GM12892 (cell line): ENCODE data around the gene VPREB3.

Source experiments
- POLR2A ChIP-seq: IDR thresholded peaks from 2 replicates; pipeline ENCODE4 v1.6.1; 2011; ENCODE audit warnings: low read depth, low read length, control low read depth
- POLR2AphosphoS5 ChIP-seq: IDR thresholded peaks from 2 replicates; pipeline ENCODE4 v1.6.1; 2011; ENCODE audit warnings: low read depth, low read length, control low read depth
- TAF1 ChIP-seq: IDR thresholded peaks from 2 replicates; pipeline ENCODE4 v1.6.1; 2011; ENCODE audit warnings: low read depth, mild to moderate bottlenecking, control low read depth, low read length, borderline replicate concordance

GRCh38 chr22:23755711-23756110 lies 1.5 kb upstream of the VPREB3 start:
- TF ChIP-seq POLR2A (no peak), TAF1 (no peak), POLR2AphosphoS5 (no peak)
